Brain microvascular endothelial cell (primary cell): ENCODE measurements around the gene ASB18.
A peak's percentile ranks its signal among the peaks of the same experiment; 100 is the strongest.

Experiments used
- DNase-seq: peaks from one replicate; pipeline ENCODE4 v3.0.0-alpha.2; 2020
- H3K27ac ChIP-seq: fragments of 250-450 bp; sonication (Bioruptor Pico); 2 replicates; pipeline ENCODE4 v1.5.1; 2020; ENCODE audit warnings: mild to moderate bottlenecking, moderate library complexity
- H3K27me3 ChIP-seq: fragments of 250-450 bp; sonication (Bioruptor Pico); replicated peaks from 2 replicates; pipeline ENCODE4 v1.5.1; 2020; ENCODE audit warnings: mild to moderate bottlenecking
- H3K36me3 ChIP-seq: fragments of 250-450 bp; sonication (Bioruptor Pico); replicated peaks from 2 replicates; pipeline ENCODE4 v1.5.1; 2020; ENCODE audit warnings: mild to moderate bottlenecking
- H3K4me3 ChIP-seq: 2 replicates; pipeline ENCODE4 v1.5.1; 2011; ENCODE audit warnings: low read depth, mild to moderate bottlenecking, control low read depth, low read length, moderate library complexity
- CTCF ChIP-seq: IDR thresholded peaks from 2 replicates; pipeline ENCODE4 v1.5.1; 2011; ENCODE audit warnings: low read depth, mild to moderate bottlenecking, moderate library complexity, low read length, control low read depth, inconsistent platforms; ENCODE audit errors: missing control alignments
- in situ Hi-C: cut with HindIII; loops from 2 replicates; pipeline ENCODE4 v1.10.0; 2017; ENCODE audit warnings: low sequenced_read_pairs, low pct_ligation_motif_present

Gene ASB18

DNA sequence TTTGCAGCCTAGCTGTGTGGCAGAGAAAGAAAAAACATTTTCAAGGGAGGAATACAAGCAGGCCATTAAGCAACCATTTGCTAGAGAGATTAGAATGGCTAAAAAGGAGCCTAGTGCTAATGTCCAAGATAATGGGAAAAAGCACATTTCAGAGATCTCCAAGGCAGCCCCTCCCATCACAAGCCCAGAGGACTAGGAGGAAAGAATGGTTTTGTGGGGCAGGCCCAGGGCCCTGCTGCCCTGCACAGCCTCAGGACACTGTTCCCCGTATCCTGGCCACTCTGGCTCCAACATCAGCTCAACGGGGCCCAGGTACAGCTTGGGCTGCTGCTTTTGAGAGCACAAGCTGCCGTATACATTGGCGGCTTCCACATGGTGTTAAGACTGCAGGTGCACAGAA is 79.5 kb downstream of the ASB18 start:
- Histone ChIP-seq H3K36me3 (no peaks in the 10 kb centered on the region), H3K4me3 (no peak overlapping the region), H3K27me3 (no peaks in the 10 kb centered on the region), H3K27ac (no peak overlapping the region)
- TF ChIP-seq CTCF, result no peak
- in situ Hi-C loops, result loop anchor here (25.0 kb wide), 1 partner anchor 397 kb away; no protein-coding TSS in a partner anchor
- DNase-seq, result no peak

GRCh38 chr2:236180831-236181453 is 83.3 kb downstream of the ASB18 start:
- peak; percentile 77 for TF ChIP-seq CTCF
- peak; percentile 70 for DNase-seq
- Histone ChIP-seq H3K27ac (no peak overlapping the region), H3K36me3 (no peaks in the 10 kb centered on the region), H3K4me3 (no peak overlapping the region), H3K27me3 (no peaks in the 10 kb centered on the region)
- in situ Hi-C loops, result loop anchor here (25.0 kb wide), 1 partner anchor 394 kb away; no protein-coding TSS in a partner anchor

DNA sequence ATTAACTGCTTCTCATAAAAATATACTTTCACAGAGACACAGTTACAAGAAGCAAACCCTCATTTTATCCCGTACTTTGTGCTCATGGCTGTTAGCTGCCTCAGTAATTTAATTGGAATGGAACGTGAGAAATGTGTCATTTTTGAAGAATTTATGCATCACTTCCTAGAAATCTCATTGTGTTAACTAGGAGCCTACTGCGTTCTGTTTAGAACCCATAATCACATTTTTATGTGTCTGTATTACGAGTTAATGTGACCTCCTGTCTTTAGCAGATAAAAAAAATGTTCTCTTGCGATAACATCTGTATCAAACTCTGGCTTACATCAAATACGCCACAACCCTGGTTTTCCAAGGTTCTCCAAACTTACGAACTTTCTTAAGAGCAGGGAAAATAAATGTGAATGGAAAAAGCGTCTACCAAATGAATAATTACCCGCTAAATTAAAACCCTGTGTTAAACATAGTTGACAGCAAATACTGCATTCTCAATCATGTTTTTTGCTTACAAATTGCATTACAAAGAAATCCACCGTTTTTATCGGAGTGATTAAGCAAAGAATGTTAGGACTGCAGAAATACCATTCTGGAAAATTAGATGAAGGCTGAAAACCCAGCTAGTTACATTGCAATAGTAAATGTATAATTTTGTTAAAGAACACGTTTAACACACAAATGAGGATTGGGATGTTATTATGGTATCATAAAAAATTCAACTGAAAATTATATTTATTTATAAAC is 84.0 kb downstream of the ASB18 start:
- DNase-seq, result no peak
- in situ Hi-C loops, result loop anchor here (25.0 kb wide), 1 partner anchor 393 kb away; no protein-coding TSS in a partner anchor
- TF ChIP-seq CTCF, result no peak
- Histone ChIP-seq H3K27ac (peak overlapping the region; percentile 67), H3K27me3 (no peaks in the 10 kb centered on the region), H3K36me3 (no peaks in the 10 kb centered on the region), H3K4me3 (no peak overlapping the region)

DNA sequence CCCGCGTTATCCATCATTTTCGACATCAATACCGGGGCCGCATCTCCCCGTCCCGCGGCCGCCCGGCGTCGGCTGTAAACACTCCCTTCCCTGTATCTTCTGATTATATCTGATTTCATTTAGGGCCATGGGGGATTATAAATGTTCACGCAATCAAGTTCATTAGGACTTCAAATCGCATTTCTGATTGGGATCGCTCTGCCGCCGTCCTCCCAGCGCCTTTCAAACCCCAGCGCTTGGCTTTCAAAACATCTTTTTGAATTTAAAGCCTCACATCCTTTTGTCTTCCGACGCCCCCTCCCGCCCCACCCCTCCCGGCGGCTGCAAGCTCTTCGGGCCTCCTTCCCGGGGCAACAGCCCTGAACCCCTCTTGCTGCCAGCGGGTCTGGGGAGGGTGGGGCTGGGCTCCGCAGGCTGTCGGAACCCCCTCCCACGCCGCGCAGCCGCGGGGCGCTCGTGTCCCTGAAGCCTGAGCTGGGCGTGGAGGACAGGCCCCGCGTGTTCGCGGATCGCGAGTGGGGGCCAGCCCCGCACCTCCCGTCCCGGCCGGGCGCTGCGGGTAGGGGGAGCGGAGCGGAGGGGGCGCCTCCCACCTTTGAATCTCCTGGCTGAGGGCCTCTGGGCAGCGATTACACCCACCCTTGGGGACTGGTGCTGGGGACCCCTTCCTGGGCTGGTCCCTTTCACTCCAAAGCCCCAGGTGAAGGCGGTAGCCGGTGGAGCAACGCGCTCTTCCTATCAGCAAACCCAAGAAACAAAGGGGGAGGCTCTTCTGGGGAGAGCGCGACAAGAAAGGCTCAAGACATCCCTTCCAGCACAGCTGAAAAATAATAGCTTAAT is 84.8 kb downstream of the ASB18 start:
- TF ChIP-seq CTCF, result no peak
- Histone ChIP-seq H3K4me3 (peak overlapping the region; percentile 53), H3K36me3 (no peaks in the 10 kb centered on the region), H3K27me3 (no peaks in the 10 kb centered on the region), H3K27ac (peak overlapping the region; percentile 67)
- in situ Hi-C loops, result loop anchor here (25.0 kb wide), 1 partner anchor 392 kb away; no protein-coding TSS in a partner anchor
- no peak for DNase-seq

DNA sequence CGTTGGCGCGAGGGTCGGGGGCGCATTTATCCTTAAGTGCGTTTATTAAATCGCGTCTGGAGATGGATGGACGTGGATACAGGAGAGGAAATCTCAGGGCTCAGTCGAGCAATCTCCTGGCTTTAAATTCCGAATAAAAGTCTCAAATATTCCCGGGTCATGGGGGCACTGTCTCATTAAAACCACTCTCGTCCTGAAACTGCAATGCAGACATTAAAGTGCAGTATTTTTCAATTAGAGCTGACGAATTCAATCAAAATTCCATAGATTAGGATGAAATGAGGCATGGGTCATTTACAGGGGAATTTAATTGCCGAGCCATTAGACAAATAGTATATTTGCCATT is 85.3 kb downstream of the ASB18 start:
- Histone ChIP-seq H3K4me3 (peak overlapping the region; percentile 53), H3K27ac (peak overlapping the region; percentile 54), H3K27me3 (no peaks in the 10 kb centered on the region), H3K36me3 (no peaks in the 10 kb centered on the region)
- no peak for TF ChIP-seq CTCF
- DNase-seq, result no peak
- in situ Hi-C loops, result loop anchor here (25.0 kb wide), 1 partner anchor 392 kb away; no protein-coding TSS in a partner anchor
